NB4 (cell line): ENCODE measurements around the gene MAPK8IP3.
"Not testable (repeated sequence)": the region's sequence is repeated elsewhere in the genome, so short reads cannot be mapped to it uniquely, and the experiment has no call there.

Source experiments
- DNase-seq: peaks from one replicate; pipeline ENCODE4 v3.0.0; 2010; ENCODE audit warnings: low read depth
- H3K4me3 ChIP-seq: one replicate; pipeline ENCODE4 v1.5.1; 2011; ENCODE audit warnings: mild to moderate bottlenecking, low read depth, low read length, moderate library complexity
- MYC ChIP-seq: IDR thresholded peaks from 2 replicates; pipeline ENCODE4 v1.6.1; 2011; ENCODE audit warnings: low read depth, low read length
- POLR2A ChIP-seq: IDR thresholded peaks from 2 replicates; pipeline ENCODE4 v1.6.1; 2011; ENCODE audit warnings: mild to moderate bottlenecking; ENCODE audit not compliant: insufficient read length; ENCODE audit errors: extremely low read depth
- TF ChIP-seq, protein P1 (sequence below): IDR thresholded peaks from 2 replicates; pipeline ENCODE4 v1.6.1; 2011; ENCODE audit warnings: low read depth, low read length
- TF ChIP-seq, protein P2 (sequence below): IDR thresholded peaks from one replicate; pipeline ENCODE4 v1.5.1; 2012; ENCODE audit warnings: low read depth, low read length

MAPK8IP3 gene

DNA sequence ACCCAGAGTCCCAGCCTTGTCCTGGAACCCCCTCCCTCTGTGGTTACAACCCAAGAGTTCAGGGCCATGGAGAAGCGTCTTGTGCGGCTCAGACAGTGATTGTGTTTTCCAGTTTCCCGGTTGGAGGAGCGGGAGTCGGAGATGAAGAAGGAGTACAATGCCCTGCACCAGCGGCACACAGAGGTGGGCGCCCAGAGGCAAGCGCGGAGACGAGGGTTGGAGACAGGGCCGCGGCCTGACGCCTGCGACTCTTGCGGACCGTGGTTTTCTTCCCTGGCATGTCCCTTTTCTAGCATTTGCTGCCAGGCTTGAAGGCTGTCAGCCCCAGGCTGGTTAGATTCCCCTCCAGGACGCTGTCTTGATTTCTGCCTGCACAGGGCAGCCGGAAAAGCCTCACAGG, 23.0 kb downstream of the MAPK8IP3 start:
- DNase-seq, result no peak
- no peak overlapping the region for H3K4me3 ChIP-seq
- TF ChIP-seq, protein P1, sequence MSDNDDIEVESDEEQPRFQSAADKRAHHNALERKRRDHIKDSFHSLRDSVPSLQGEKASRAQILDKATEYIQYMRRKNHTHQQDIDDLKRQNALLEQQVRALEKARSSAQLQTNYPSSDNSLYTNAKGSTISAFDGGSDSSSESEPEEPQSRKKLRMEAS, result no peak
- TF ChIP-seq, protein P2, sequence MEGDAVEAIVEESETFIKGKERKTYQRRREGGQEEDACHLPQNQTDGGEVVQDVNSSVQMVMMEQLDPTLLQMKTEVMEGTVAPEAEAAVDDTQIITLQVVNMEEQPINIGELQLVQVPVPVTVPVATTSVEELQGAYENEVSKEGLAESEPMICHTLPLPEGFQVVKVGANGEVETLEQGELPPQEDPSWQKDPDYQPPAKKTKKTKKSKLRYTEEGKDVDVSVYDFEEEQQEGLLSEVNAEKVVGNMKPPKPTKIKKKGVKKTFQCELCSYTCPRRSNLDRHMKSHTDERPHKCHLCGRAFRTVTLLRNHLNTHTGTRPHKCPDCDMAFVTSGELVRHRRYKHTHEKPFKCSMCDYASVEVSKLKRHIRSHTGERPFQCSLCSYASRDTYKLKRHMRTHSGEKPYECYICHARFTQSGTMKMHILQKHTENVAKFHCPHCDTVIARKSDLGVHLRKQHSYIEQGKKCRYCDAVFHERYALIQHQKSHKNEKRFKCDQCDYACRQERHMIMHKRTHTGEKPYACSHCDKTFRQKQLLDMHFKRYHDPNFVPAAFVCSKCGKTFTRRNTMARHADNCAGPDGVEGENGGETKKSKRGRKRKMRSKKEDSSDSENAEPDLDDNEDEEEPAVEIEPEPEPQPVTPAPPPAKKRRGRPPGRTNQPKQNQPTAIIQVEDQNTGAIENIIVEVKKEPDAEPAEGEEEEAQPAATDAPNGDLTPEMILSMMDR, result no peak
- no peak for TF ChIP-seq MYC
- no peak for TF ChIP-seq POLR2A

DNA sequence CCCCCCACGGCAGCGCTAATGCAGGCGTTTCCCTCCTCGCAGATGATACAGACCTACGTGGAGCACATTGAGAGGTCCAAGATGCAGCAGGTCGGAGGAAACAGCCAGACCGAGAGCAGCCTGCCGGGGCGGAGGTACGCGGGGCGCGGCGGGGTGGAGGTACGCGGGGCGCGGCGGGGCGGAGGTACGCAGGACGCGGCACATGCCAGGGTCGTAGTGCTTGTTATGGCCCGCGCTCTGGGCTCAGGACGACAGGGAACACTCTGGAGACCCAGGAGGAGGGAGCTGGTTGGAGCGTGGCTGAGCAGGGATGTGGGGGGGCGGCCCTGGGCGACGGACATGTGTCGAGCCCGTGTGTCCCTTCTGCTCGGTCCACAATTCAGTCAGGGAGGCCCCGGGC, 23.4 kb downstream of the MAPK8IP3 start:
- no peak for DNase-seq
- no peak overlapping the region for H3K4me3 ChIP-seq
- TF ChIP-seq, protein P1, result no peak
- no peak for TF ChIP-seq MYC
- TF ChIP-seq POLR2A, result no peak
- TF ChIP-seq, protein P2, result no peak

DNA sequence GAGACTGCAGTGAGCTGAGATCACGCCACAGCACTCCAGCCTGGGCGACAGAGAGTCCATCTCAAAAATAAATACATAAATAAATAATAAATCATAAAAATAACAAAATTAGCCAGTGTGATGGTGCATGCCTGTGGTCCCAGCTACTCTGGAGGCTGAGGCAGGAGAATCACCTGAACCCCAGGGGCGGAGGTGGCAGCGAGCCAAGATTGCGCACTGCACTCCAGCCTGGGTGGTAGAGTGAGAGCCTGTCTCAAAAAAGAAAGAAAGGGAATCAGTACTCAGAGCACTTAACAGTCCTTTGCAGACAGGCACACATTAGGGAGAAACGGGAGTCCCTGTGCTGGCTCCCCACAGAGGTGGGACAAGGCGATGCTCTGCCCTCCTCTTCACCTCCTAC, 25.1 kb downstream of the MAPK8IP3 start:
- no peak for DNase-seq
- TF ChIP-seq MYC, result no peak
- TF ChIP-seq, protein P2, result no peak
- no peak for TF ChIP-seq POLR2A
- TF ChIP-seq, protein P1, result no peak

DNA sequence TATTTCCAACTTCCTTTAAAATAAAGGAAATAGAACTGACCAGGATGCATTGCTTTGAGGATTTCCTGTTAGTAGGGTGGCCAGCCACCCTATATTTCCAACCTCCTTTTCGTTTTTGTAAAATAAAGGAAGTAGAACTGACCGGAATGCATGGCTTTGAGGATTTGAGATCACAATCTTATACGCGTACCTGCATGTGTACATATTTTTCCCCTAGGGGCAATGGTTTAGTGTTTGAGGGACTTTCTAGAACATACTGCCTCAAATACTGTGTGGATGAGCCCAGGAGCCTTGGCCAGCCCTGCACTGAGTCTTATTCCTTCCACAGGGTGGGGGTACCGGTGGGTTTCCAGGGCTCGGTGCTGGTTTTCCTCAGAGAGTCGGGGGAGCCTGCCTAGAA, 25.6 kb downstream of the MAPK8IP3 start:
- no peak for DNase-seq
- TF ChIP-seq POLR2A (no peak), MYC (no peak)
- TF ChIP-seq, protein P1, result no peak
- TF ChIP-seq, protein P2, result no peak
- H3K4me3 ChIP-seq, result no peak overlapping the region

More for the DNA sequence above, 25.1 kb downstream of the MAPK8IP3 start:
- H3K4me3 ChIP-seq, result no peak overlapping the region

DNA sequence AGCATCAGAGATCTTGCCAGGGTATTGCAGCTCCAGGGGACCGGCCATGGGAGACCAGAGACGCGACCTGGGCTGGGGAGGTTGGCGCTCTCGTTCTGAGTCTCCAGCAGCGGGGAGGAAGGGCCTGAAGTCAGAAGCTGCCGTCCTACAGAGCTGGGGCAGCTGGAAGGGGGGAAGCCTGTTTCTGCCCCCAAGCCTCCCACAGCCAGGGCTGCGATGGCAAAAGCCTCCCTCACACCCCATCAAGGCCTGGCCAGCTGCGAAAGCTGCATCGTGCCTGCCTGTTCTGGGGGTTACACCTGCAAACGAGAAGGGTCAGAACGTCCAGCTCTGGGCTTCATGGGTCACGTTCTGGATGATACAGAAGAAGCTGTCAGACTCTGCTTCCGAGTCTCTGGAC, 26.1 kb downstream of the MAPK8IP3 start:
- no peak for DNase-seq
- H3K4me3 ChIP-seq, result no peak overlapping the region
- TF ChIP-seq MYC, result no peak
- TF ChIP-seq, protein P2, result no peak
- no peak for TF ChIP-seq POLR2A
- TF ChIP-seq, protein P1, result no peak

DNA sequence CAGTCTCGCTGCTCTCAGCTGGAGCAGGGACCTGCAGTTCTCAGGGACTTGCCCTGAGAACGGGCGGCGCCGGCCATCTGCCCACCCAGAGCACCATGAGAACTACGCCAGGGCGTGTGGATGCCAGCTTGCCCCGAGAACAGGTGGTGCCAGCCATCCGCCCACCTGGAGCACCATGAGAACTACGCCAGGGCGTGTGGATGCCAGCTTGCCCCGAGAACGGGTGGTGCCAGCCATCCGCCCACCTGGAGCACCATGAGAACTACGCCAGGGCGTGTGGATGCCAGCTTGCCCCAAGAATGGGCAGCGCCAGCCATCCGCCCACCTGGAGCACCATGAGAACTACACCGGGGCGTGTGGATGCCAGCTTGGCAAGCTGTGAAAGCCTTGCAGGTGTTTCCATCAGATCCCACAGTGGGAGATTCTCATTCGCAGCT, 26.6 kb downstream of the MAPK8IP3 start:
- not testable (repeated sequence) for DNase-seq, H3K4me3 ChIP-seq
